Muscle layer of colon (tissue), 2 donors: ENCODE data around the gene MCMBP.
A peak's percentile ranks its signal among the peaks of the same experiment; 100 is the strongest.
"Not testable (repeated sequence)": the region's sequence is repeated elsewhere in the genome, so short reads cannot be mapped to it uniquely, and the experiment has no call there.

Experiments
- H3K27ac ChIP-seq: one replicate; pipeline ENCODE4 v1.7.0; 2013; ENCODE audit warnings: low read depth, mild to moderate bottlenecking, low read length, moderate library complexity
- H3K27me3 ChIP-seq, 2 donors: one replicate each; pipeline ENCODE4 v1.7.0; 2013; ENCODE audit warnings: low read length in 2 of 2, mild to moderate bottlenecking in 2 of 2; ENCODE audit not compliant: insufficient read depth in 2 of 2, control insufficient read depth in 1 of 2
- H3K36me3 ChIP-seq: one replicate; pipeline ENCODE4 v1.7.0; 2013; ENCODE audit warnings: mild to moderate bottlenecking, low read length; ENCODE audit not compliant: insufficient read depth
- H3K4me1 ChIP-seq: one replicate; pipeline ENCODE4 v1.7.0; 2013; ENCODE audit warnings: mild to moderate bottlenecking, low read length; ENCODE audit not compliant: insufficient read depth
- H3K4me3 ChIP-seq, 2 donors: one replicate each; pipeline ENCODE4 v1.7.0; 2013; ENCODE audit warnings: low read length in 2 of 2, low read depth in 1 of 2, mild to moderate bottlenecking in 1 of 2, moderate library complexity in 1 of 2
- H3K9ac ChIP-seq: one replicate; pipeline ENCODE4 v1.7.0; 2013; ENCODE audit warnings: low read length
- H3K9me3 ChIP-seq: one replicate; pipeline ENCODE4 v1.7.0; 2013; ENCODE audit warnings: mild to moderate bottlenecking, low read length
- donor health status: abdominal sarcoma.
- donor health status: Adenocarcinoma of cecum.

MCMBP gene

DNA sequence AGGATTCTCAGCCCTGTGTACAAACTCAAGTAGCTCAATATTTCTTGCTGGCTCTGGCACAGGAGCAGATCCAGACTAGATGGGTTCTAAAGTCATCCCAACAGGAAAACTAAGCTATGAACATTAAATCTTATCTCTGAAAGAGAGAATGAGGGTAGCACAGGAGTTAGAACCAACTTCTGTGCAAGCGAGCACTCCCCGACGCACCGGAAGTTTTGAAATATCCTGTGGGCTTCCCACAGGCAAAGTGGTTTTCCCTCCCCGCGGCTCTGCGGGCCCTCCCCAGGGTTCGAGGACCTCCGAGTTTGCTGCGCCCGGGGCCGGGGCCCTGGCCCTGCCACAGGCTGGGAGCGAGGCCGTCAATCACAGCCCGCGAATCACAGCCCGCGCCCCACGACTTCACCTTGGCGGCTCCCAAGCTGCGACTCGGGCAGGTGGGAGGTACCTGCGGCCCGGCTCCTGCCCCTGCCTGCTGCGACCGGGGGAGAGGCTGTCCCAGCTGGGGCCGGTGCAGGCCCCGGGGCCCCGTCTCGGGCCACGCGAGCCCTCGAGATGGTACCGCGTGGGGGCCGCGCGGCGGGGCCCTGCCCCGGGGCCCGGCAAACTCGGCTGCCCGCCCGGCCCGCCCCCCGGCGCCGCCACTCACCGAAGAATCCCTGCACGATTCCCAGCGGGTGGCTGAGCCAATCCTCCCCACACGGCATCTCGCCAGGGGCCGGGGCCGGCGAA is 598 bp downstream of the MCMBP start:
- peaks cover 15% of the 10 kb centered on the region for H3K4me1 ChIP-seq
- H3K27me3 ChIP-seq: no peaks in the 10 kb centered on the region
- H3K27ac ChIP-seq: peak overlapping the region; percentile 92

GRCh38 chr10:119869398-119869797 is 3.2 kb downstream of the MCMBP start:
- not testable (repeated sequence) for H3K27ac ChIP-seq, H3K4me3 ChIP-seq, H3K9ac ChIP-seq, H3K27me3 ChIP-seq, H3K36me3 ChIP-seq, H3K9me3 ChIP-seq
- peaks cover 15% of the 10 kb centered on the region for H3K4me1 ChIP-seq

More for the DNA sequence above, 598 bp downstream of the MCMBP start:
- Histone ChIP-seq H3K4me3 (peak overlapping the region; percentile 76 to 87), H3K9ac (peak overlapping the region; percentile 59), H3K36me3 (no peaks in the 10 kb centered on the region), H3K9me3 (no peaks in the 10 kb centered on the region)

- no peak overlapping the region for H3K27ac ChIP-seq
- no peaks in the 10 kb centered on the region for H3K36me3 ChIP-seq
- no peaks in the 10 kb centered on the region for H3K27me3 ChIP-seq
- H3K4me1 ChIP-seq: peaks cover 8% of the 10 kb centered on the region
- no peak overlapping the region for H3K9ac ChIP-seq
- no peaks in the 10 kb centered on the region for H3K9me3 ChIP-seq
- H3K4me3 ChIP-seq: no peak overlapping the region
These were observed 5.3 kb downstream of the MCMBP start for GRCh38 chr10:119867317-119867716.

- H3K4me1 ChIP-seq: peaks cover 6% of the 10 kb centered on the region
- no peak overlapping the region for H3K9ac ChIP-seq
- no peak overlapping the region for H3K27ac ChIP-seq
- H3K9me3 ChIP-seq: no peaks in the 10 kb centered on the region
- H3K4me3 ChIP-seq: no peak overlapping the region
- H3K36me3 ChIP-seq: no peaks in the 10 kb centered on the region
- no peaks in the 10 kb centered on the region for H3K27me3 ChIP-seq
These were observed 6.9 kb downstream of the MCMBP start for GRCh38 chr10:119865699-119866240.

- Histone ChIP-seq H3K4me1 (peaks cover 22% of the 10 kb centered on the region), H3K27ac (no peak overlapping the region), H3K27me3 (no peaks in the 10 kb centered on the region), H3K4me3 (no peak overlapping the region), H3K9me3 (no peaks in the 10 kb centered on the region), H3K36me3 (no peaks in the 10 kb centered on the region), H3K9ac (no peak overlapping the region)
These were observed 8.6 kb downstream of the MCMBP start for GRCh38 chr10:119863951-119864565.

GRCh38 chr10:119862524-119862923 is 10.1 kb downstream of the MCMBP start:
- Histone ChIP-seq H3K9me3 (no peaks in the 10 kb centered on the region), H3K27me3 (no peaks in the 10 kb centered on the region), H3K27ac (no peak overlapping the region), H3K4me1 (peaks cover 23% of the 10 kb centered on the region), H3K4me3 (no peak overlapping the region), H3K36me3 (peaks cover 4% of the 10 kb centered on the region), H3K9ac (no peak overlapping the region)

- H3K4me3 ChIP-seq: no peak overlapping the region
- H3K27ac ChIP-seq: no peak overlapping the region
- H3K4me1 ChIP-seq: peaks cover 23% of the 10 kb centered on the region
- H3K36me3 ChIP-seq: peaks cover 4% of the 10 kb centered on the region
- H3K9ac ChIP-seq: no peak overlapping the region
- no peaks in the 10 kb centered on the region for H3K27me3 ChIP-seq
- H3K9me3 ChIP-seq: no peaks in the 10 kb centered on the region
These were observed 11.6 kb downstream of the MCMBP start for GRCh38 chr10:119860866-119861607.

- Histone ChIP-seq H3K4me3 (no peak overlapping the region), H3K27me3 (no peaks in the 10 kb centered on the region), H3K4me1 (peaks cover 23% of the 10 kb centered on the region), H3K27ac (no peak overlapping the region), H3K36me3 (peaks cover 4% of the 10 kb centered on the region), H3K9me3 (no peaks in the 10 kb centered on the region), H3K9ac (no peak overlapping the region)
These were observed 13.0 kb downstream of the MCMBP start for GRCh38 chr10:119859420-119860258.

DNA sequence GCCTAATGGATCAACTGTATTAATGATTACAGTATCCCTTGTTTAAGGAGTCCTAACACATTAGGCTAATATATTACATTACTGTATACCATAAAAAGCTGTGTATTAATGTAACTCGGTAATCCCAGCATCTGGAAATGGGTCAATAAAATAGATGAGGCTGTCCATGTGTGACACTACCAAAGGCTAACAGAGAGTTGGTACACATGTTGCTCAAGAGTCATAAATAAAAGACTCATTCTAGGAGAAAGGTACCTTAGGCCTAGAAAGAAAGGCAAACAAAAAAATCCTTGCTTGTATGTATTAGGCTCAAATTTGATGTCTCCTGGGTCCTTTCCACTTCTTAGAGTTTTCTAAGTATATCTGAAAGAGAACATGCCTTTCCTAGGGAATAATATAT is 14.6 kb downstream of the MCMBP start:
- H3K4me3 ChIP-seq: no peak overlapping the region
- peaks cover 8% of the 10 kb centered on the region for H3K36me3 ChIP-seq
- no peak overlapping the region for H3K27ac ChIP-seq

DNA sequence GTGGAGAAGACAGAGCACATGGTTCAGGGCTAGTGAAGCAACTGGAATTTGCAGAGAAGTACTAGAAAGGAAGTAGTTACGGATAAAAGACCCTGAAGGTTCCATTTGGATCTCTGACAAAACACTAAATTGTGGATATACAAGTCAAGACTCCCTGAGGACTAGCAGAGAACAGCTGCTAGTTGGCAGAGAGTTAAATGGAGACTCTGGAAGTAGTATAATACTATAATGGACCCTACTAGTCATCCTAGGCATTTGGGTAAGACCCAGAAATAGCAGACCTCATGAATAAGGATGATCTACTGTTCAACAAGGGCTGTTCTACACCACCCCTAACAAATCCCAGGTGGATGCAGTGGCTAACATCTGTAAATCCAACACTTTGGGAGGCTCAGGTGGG is 19.1 kb downstream of the MCMBP start:
- no peak overlapping the region for H3K9ac ChIP-seq
- no peaks in the 10 kb centered on the region for H3K9me3 ChIP-seq

More for the DNA sequence above, 14.6 kb downstream of the MCMBP start:
- Histone ChIP-seq H3K9me3 (no peaks in the 10 kb centered on the region), H3K4me1 (peaks cover 23% of the 10 kb centered on the region), H3K9ac (no peak overlapping the region), H3K27me3 (no peaks in the 10 kb centered on the region)

GRCh38 chr10:119852822-119853221 is 19.8 kb downstream of the MCMBP start:
- Histone ChIP-seq H3K27me3 (no peaks in the 10 kb centered on the region), H3K4me3 (no peak overlapping the region), H3K9me3 (no peaks in the 10 kb centered on the region), H3K9ac (no peak overlapping the region), H3K27ac (no peak overlapping the region), H3K4me1 (no peaks in the 10 kb centered on the region), H3K36me3 (peaks cover 30% of the 10 kb centered on the region)

More for the DNA sequence above, 19.1 kb downstream of the MCMBP start:
- no peaks in the 10 kb centered on the region for H3K27me3 ChIP-seq
- H3K36me3 ChIP-seq: peaks cover 31% of the 10 kb centered on the region
- no peak overlapping the region for H3K27ac ChIP-seq
- H3K4me3 ChIP-seq: no peak overlapping the region
- H3K4me1 ChIP-seq: no peaks in the 10 kb centered on the region
